H9 (cell line): ENCODE measurements around the gene RXRB. TPM values are rescaled to one million over a fixed set of nuclear protein-coding genes. Genes with fewer than 3 reads are reported as not detected.
A peak's percentile ranks its signal among the peaks of the same experiment; 100 is the strongest.

Source experiments
- DNase-seq: peaks from one replicate; pipeline ENCODE4 v3.0.0-alpha.2; 2017
- H2AFZ ChIP-seq: one replicate; pipeline ENCODE4 v1.6.1; 2013; ENCODE audit warnings: mild to moderate bottlenecking, low read length, control low read depth, moderate library complexity
- H2AK5ac ChIP-seq: 2 replicates; pipeline ENCODE4 v1.6.1; 2013; ENCODE audit warnings: low read length, control low read depth, mixed read lengths; ENCODE audit not compliant: insufficient read length
- H2BK120ac ChIP-seq: one replicate; pipeline ENCODE4 v1.6.1; 2013; ENCODE audit warnings: low read depth, mild to moderate bottlenecking, low read length, control low read depth, inconsistent platforms; ENCODE audit not compliant: poor library complexity, severe bottlenecking
- H2BK12ac ChIP-seq: 2 replicates; pipeline ENCODE4 v1.6.1; 2013; ENCODE audit warnings: low read length, control low read depth, mixed read lengths, low read depth; ENCODE audit not compliant: insufficient read length
- H2BK15ac ChIP-seq: 2 replicates; pipeline ENCODE4 v1.6.1; 2013; ENCODE audit warnings: low read depth, low read length, control low read depth
- H2BK20ac ChIP-seq: one replicate; pipeline ENCODE4 v1.6.1; 2013; ENCODE audit warnings: low read depth, mild to moderate bottlenecking, low read length, control low read depth, inconsistent platforms; ENCODE audit not compliant: poor library complexity, severe bottlenecking
- H2BK5ac ChIP-seq: 2 replicates; pipeline ENCODE4 v1.6.1; 2013; ENCODE audit warnings: low read length, control low read depth, mixed read lengths; ENCODE audit not compliant: insufficient read length
- H3K14ac ChIP-seq: 2 replicates; pipeline ENCODE4 v1.6.1; 2013; ENCODE audit warnings: low read length, control low read depth; ENCODE audit not compliant: insufficient read depth
- H3K18ac ChIP-seq: 2 replicates; pipeline ENCODE4 v1.6.1; 2013; ENCODE audit warnings: low read depth, mild to moderate bottlenecking, mixed read lengths, low read length, control low read depth; ENCODE audit not compliant: insufficient read length
- H3K23ac ChIP-seq: 2 replicates; pipeline ENCODE4 v1.6.1; 2013; ENCODE audit warnings: low read length, control low read depth, mixed read lengths, low read depth; ENCODE audit not compliant: insufficient read length
- H3K23me2 ChIP-seq: 2 replicates; pipeline ENCODE4 v1.6.1; 2013; ENCODE audit warnings: low read depth, mild to moderate bottlenecking, mixed read lengths, low read length, control low read depth; ENCODE audit not compliant: insufficient read length, poor library complexity, severe bottlenecking
- H3K27ac ChIP-seq: 2 replicates; pipeline ENCODE4 v1.5.1; 2013; ENCODE audit warnings: low read length, control low read depth, mixed read lengths, low read depth; ENCODE audit not compliant: insufficient read length
- H3K27me3 ChIP-seq: 2 replicates; pipeline ENCODE4 v1.6.1; 2013; ENCODE audit warnings: low read length, control low read depth, inconsistent platforms; ENCODE audit not compliant: insufficient read depth
- H3K4ac ChIP-seq: 2 replicates; pipeline ENCODE4 v1.6.1; 2013; ENCODE audit warnings: low read depth, mild to moderate bottlenecking, control low read depth, inconsistent platforms, low read length, moderate library complexity
- H3K4me1 ChIP-seq: 2 replicates; pipeline ENCODE4 v1.6.1; 2013; ENCODE audit warnings: low read length, control low read depth, inconsistent platforms; ENCODE audit not compliant: insufficient read depth
- H3K4me2 ChIP-seq: 2 replicates; pipeline ENCODE4 v1.6.1; 2013; ENCODE audit warnings: low read length, control low read depth, mixed read lengths; ENCODE audit not compliant: insufficient read length, insufficient read depth
- H3K56ac ChIP-seq: 2 replicates; pipeline ENCODE4 v1.6.1; 2013; ENCODE audit warnings: low read depth, mild to moderate bottlenecking, mixed read lengths, low read length, control low read depth; ENCODE audit not compliant: insufficient read length
- H3K79me1 ChIP-seq: 2 replicates; pipeline ENCODE4 v1.6.1; 2013; ENCODE audit warnings: low read depth, mild to moderate bottlenecking, moderate library complexity, low read length, control low read depth, inconsistent platforms; ENCODE audit not compliant: insufficient read depth, poor library complexity, severe bottlenecking
- H3K79me2 ChIP-seq: 2 replicates; pipeline ENCODE4 v1.6.1; 2013; ENCODE audit warnings: low read length, control low read depth, inconsistent platforms; ENCODE audit not compliant: insufficient read depth
- H3K9ac ChIP-seq: 2 replicates; pipeline ENCODE4 v1.6.1; 2013; ENCODE audit warnings: low read length, control low read depth, mixed read lengths; ENCODE audit not compliant: insufficient read length; ENCODE audit errors: extremely low read depth
- H3K9me3 ChIP-seq: one replicate; pipeline ENCODE4 v1.6.1; 2013; ENCODE audit warnings: low read depth, low read length, inconsistent platforms; ENCODE audit not compliant: control insufficient read depth
- H3T11ph ChIP-seq: one replicate; pipeline ENCODE4 v1.6.1; 2013; ENCODE audit warnings: mild to moderate bottlenecking, low read length, control low read depth, inconsistent platforms
- H4K20me1 ChIP-seq: one replicate; pipeline ENCODE4 v1.6.1; 2013; ENCODE audit not compliant: control insufficient read depth, insufficient read length, insufficient read depth
- H4K5ac ChIP-seq: 2 replicates; pipeline ENCODE4 v1.6.1; 2013; ENCODE audit warnings: low read depth, mild to moderate bottlenecking, mixed read lengths, low read length, control low read depth; ENCODE audit not compliant: insufficient read length
- H4K8ac ChIP-seq: replicated peaks from 2 replicates; pipeline ENCODE4 v1.6.1; 2013; ENCODE audit warnings: low read length, control low read depth, mixed read lengths, low read depth; ENCODE audit not compliant: insufficient read length
- H4K91ac ChIP-seq: 2 replicates; pipeline ENCODE4 v1.6.1; 2013; ENCODE audit warnings: low read depth, mild to moderate bottlenecking, moderate library complexity, mixed read lengths, low read length, control low read depth; ENCODE audit not compliant: insufficient read length
- H3K27ac Mint-ChIP-seq, 3 experiments: 2 replicates in 2 of 3; 3 replicates in 1 of 3; pipeline ENCODE4 v1.8.0; 2020 to 2021; ENCODE audit warnings: mixed read lengths in 3 of 3, mild to moderate bottlenecking in 1 of 3, moderate library complexity in 1 of 3
- H3K27me3 Mint-ChIP-seq: 2 replicates; pipeline ENCODE4 v1.8.0; 2021; ENCODE audit warnings: low read depth, mild to moderate bottlenecking, moderate library complexity, mixed read lengths
- H3K36me3 Mint-ChIP-seq, 3 experiments: 2 replicates in 2 of 3; 3 replicates in 1 of 3; pipeline ENCODE4 v1.8.0; 2020 to 2021; ENCODE audit warnings: low read depth in 3 of 3, mixed read lengths in 3 of 3; ENCODE audit not compliant: insufficient read depth in 1 of 3
- H3K4me1 Mint-ChIP-seq, 2 experiments: 2 replicates each; pipeline ENCODE4 v1.8.0; 2020; ENCODE audit warnings: mixed read lengths in 2 of 2
- H3K4me3 Mint-ChIP-seq, 2 experiments: 2 replicates in 1 of 2; 3 replicates in 1 of 2; pipeline ENCODE4 v1.8.0; 2020 to 2021; ENCODE audit warnings: mild to moderate bottlenecking in 2 of 2, mixed read lengths in 2 of 2, moderate library complexity in 1 of 2
- H3K9me3 Mint-ChIP-seq, 2 experiments: 2 replicates in 1 of 2; 3 replicates in 1 of 2; pipeline ENCODE4 v1.8.0; 2020; ENCODE audit warnings: mild to moderate bottlenecking in 2 of 2, mixed read lengths in 2 of 2, moderate library complexity in 1 of 2
- WGBS: extraction: QIAGEN DNeasy Blood & Tissue Kit; methylation state at CpG from one replicate; pipeline ENCODE4 v1.1.7; 2013; ENCODE audit warnings: missing lambda C conversion rate, low lambda C conversion rate, mixed read lengths; ENCODE audit not compliant: insufficient read length; ENCODE audit errors: extremely low coverage; 5-methylcytosine and 5-hydroxymethylcytosine counted together
- total RNA-seq: library from RNA; stranded (reverse); gene quantifications from 2 replicates; pipeline ENCODE4 v1.2.1, GENCODE V29; 2021
- TF ChIP-seq, protein P1 (sequence below): fragments of 200-600 bp; sonication (generic); conservative IDR thresholded peaks from 3 replicates; pipeline ENCODE4 v1.8.0; 2021; ENCODE audit warnings: antibody characterized with exemption, mild to moderate bottlenecking

RXRB gene
- total RNA-seq, 1 experiment from 2014 or later, result 14.8 TPM

DNA sequence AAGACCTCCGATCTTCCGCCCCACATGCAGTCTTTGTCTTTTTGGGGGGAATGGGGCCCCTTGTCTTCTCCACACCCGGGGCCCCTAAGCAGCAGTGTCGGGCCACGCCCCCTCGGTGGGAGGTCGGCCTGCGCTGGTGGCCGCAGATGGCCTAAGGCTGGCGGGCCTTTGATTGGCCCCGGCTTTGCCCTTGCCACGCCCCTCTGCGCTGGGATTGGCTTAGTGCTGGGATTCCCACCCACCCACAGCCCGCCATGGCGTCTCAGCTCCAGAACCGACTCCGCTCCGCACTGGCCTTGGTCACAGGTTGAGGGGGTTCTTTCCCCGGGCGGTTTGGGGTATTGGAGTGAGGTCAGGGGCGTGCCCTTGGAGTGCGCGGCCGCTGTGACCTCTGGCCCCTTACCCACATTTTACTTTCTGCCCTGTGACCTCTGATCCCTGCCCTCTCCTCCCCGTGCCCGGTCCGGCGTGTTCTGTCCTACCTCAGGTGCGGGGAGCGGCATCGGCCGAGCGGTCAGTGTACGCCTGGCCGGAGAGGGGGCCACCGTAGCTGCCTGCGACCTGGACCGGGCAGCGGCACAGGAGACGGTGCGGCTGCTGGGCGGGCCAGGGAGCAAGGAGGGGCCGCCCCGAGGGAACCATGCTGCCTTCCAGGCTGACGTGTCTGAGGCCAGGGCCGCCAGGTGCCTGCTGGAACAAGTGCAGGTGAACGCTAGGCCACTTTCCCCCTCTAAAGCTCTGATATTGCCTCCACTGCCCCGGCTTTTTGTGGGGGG is 4.1 kb upstream of the RXRB start, which contains the start of gene HSD17B8:
TSS of gene HSD17B8 (plus strand) at position 241 of the 776 bp plus-strand sequence. CDS start at position 255, 14 bp downstream.
- peaks cover 23% of the 10 kb centered on the region; the same call in 1 of the 2 replicates for H3K27me3 ChIP-seq
- H4K8ac ChIP-seq, result no peak within 1 kb of the TSS
- WGBS, result no CpG with 5 or more reads among the region's 48 CpGs
- H3K23ac ChIP-seq, result no peak within 1 kb of the TSS
- Mint-ChIP-seq H3K4me3 (peak within 1 kb of the TSS; percentile 69 to 95), H3K9me3 (no peaks in the 10 kb centered on the region; a peak in 1 of 5 replicates), H3K27me3 (peaks cover 35% of the 10 kb centered on the region), H3K27ac (peak within 1 kb of the TSS; percentile 39 to 95 (median 85); a peak in 4 of 7 replicates), H3K36me3 (peaks cover 29 to 39% (median 31%) of the 10 kb centered on the region in 3 experiments), H3K4me1 (peaks cover 43 to 51% of the 10 kb centered on the region in 2 experiments)
- no peaks in the 10 kb centered on the region for H3K79me1 ChIP-seq
- H4K20me1 ChIP-seq, result no peaks in the 10 kb centered on the region
- H3K56ac ChIP-seq, result no peak within 1 kb of the TSS
- H3T11ph ChIP-seq, result no peak within 1 kb of the TSS
- H2BK12ac ChIP-seq, result no peak within 1 kb of the TSS
- no peak within 1 kb of the TSS for H3K9ac ChIP-seq
- no peak within 1 kb of the TSS for H2BK120ac ChIP-seq
- peaks cover 24% of the 10 kb centered on the region for H3K23me2 ChIP-seq
- H3K18ac ChIP-seq, result no peak within 1 kb of the TSS
- H4K5ac ChIP-seq, result no peak within 1 kb of the TSS
- H3K9me3 ChIP-seq, result no peaks in the 10 kb centered on the region
- H3K4me1 ChIP-seq, result peaks cover 11% of the 10 kb centered on the region; the same call in 1 of the 2 replicates
- H2AFZ ChIP-seq, result no peak within 1 kb of the TSS
- H3K4ac ChIP-seq, result no peak within 1 kb of the TSS
- peak; percentile 95 for DNase-seq
- H2BK5ac ChIP-seq, result no peak within 1 kb of the TSS
- TF ChIP-seq, protein P1, sequence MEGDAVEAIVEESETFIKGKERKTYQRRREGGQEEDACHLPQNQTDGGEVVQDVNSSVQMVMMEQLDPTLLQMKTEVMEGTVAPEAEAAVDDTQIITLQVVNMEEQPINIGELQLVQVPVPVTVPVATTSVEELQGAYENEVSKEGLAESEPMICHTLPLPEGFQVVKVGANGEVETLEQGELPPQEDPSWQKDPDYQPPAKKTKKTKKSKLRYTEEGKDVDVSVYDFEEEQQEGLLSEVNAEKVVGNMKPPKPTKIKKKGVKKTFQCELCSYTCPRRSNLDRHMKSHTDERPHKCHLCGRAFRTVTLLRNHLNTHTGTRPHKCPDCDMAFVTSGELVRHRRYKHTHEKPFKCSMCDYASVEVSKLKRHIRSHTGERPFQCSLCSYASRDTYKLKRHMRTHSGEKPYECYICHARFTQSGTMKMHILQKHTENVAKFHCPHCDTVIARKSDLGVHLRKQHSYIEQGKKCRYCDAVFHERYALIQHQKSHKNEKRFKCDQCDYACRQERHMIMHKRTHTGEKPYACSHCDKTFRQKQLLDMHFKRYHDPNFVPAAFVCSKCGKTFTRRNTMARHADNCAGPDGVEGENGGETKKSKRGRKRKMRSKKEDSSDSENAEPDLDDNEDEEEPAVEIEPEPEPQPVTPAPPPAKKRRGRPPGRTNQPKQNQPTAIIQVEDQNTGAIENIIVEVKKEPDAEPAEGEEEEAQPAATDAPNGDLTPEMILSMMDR, result no peak
- H2AK5ac ChIP-seq, result no peak within 1 kb of the TSS
- no peak within 1 kb of the TSS for H2BK20ac ChIP-seq
- no peak within 1 kb of the TSS for H4K91ac ChIP-seq
- H3K14ac ChIP-seq, result no peak within 1 kb of the TSS
- no peak within 1 kb of the TSS for H2BK15ac ChIP-seq
- H3K4me2 ChIP-seq, result peak within 1 kb of the TSS; percentile 77
- H3K27ac ChIP-seq, result no peak within 1 kb of the TSS
- peaks cover 4% of the 10 kb centered on the region; the same call in 1 of the 2 replicates for H3K79me2 ChIP-seq
